H1 (cell line): Measurements from ENCODE around the gene IL22RA2. TPM values are rescaled to one million over a fixed set of nuclear protein-coding genes. Genes with fewer than 3 reads are reported as not detected.
"Not testable (repeated sequence)": the region's sequence is repeated elsewhere in the genome, so short reads cannot be mapped to it uniquely, and the experiment has no call there.

ENCODE experiments used
- CTCF ChIA-PET: fragments of 300-600 bp; sonication (Branson Sonifier 250); formaldehyde crosslinking; loops from one replicate; lab custom pipeline; 2021; ENCODE audit not compliant: partially characterized antibody; lab: Charles Lee
- POLR2A ChIA-PET: fragments of 300-600 bp; sonication (Branson Sonifier 250); formaldehyde crosslinking; loops from one replicate; lab custom pipeline; 2021; ENCODE audit warnings: inconsistent platforms; ENCODE audit not compliant: partially characterized antibody; lab: Charles Lee
- DNase-seq, 2 experiments: peaks; one replicate each; pipeline versions ENCODE4 v3.0.0 to v3.0.0-alpha.2; 2010 to 2022; ENCODE audit warnings: low spot score in 2 of 2, low read depth in 1 of 2, mixed read lengths in 1 of 2
- FAIRE-seq: peaks from 2 replicates; lab custom pipeline; 2011; peaks lifted over from hg19 to GRCh38; lab: Jason Lieb, UNC
- H2AFZ ChIP-seq: 2 replicates; pipeline ENCODE4 v1.8.1; 2012; ENCODE audit warnings: low read length, inconsistent platforms
- H2AK5ac ChIP-seq: 2 replicates; pipeline ENCODE4 v1.6.1; 2013; ENCODE audit warnings: low read depth, low read length
- H2BK120ac ChIP-seq: replicated peaks from 2 replicates; pipeline ENCODE3; 2013; ENCODE audit warnings: low read depth, low read length, inconsistent platforms
- H2BK12ac ChIP-seq: 2 replicates; pipeline ENCODE4 v1.6.1; 2013; ENCODE audit warnings: low read depth, low read length
- H2BK15ac ChIP-seq: 2 replicates; pipeline ENCODE4 v1.6.1; 2013; ENCODE audit warnings: low read length
- H2BK20ac ChIP-seq: 2 replicates; pipeline ENCODE4 v1.6.1; 2013; ENCODE audit warnings: low read length
- H2BK5ac ChIP-seq: 2 replicates; pipeline ENCODE4 v1.6.1; 2013; ENCODE audit warnings: low read depth, low read length
- H3K14ac ChIP-seq: 2 replicates; pipeline ENCODE4 v1.6.1; 2013; ENCODE audit warnings: inconsistent platforms; ENCODE audit not compliant: insufficient read length
- H3K18ac ChIP-seq: 2 replicates; pipeline ENCODE4 v1.6.1; 2013; ENCODE audit warnings: low read length; ENCODE audit errors: extremely low read depth
- H3K23ac ChIP-seq: 2 replicates; pipeline ENCODE4 v1.6.1; 2013; ENCODE audit warnings: inconsistent platforms; ENCODE audit not compliant: insufficient read length
- H3K23me2 ChIP-seq: 2 replicates; pipeline ENCODE4 v1.6.1; 2013; ENCODE audit warnings: low read depth, low read length
- H3K27ac ChIP-seq: 2 replicates; pipeline ENCODE4 v1.6.1; 2011; ENCODE audit warnings: low read depth, low read length, inconsistent platforms
- H3K27me3 ChIP-seq, 4 experiments: replicated peaks in 1 of 4; 1 replicate in 1 of 4; 2 replicates in 3 of 4; pipeline versions ENCODE4 v1.6.1 to v1.8.1; 2011 to 2013; ENCODE audit warnings: low read length in 3 of 4, mild to moderate bottlenecking in 3 of 4, inconsistent platforms in 2 of 4, mixed read lengths in 2 of 4, moderate library complexity in 1 of 4; ENCODE audit not compliant: control insufficient read depth in 3 of 4, insufficient read depth in 3 of 4; ENCODE audit errors: extremely low read depth in 1 of 4
- H3K36me3 ChIP-seq, 4 experiments: 2 replicates each; pipeline versions ENCODE4 v1.6.1 to v1.8.1; 2011 to 2013; ENCODE audit warnings: mild to moderate bottlenecking in 4 of 4, low read length in 3 of 4, moderate library complexity in 2 of 4, control low read depth in 1 of 4, inconsistent platforms in 1 of 4; ENCODE audit not compliant: insufficient read depth in 4 of 4, control insufficient read depth in 2 of 4
- H3K4ac ChIP-seq: replicated peaks from 2 replicates; pipeline ENCODE3; 2013; ENCODE audit warnings: low read length, low read depth, mixed read lengths, inconsistent platforms; ENCODE audit not compliant: insufficient read length
- H3K4me1 ChIP-seq, 4 experiments: replicated peaks in 1 of 4; 1 replicate in 1 of 4; 2 replicates in 3 of 4; pipeline versions ENCODE4 v1.6.1 to v1.8.1; 2011 to 2013; ENCODE audit warnings: low read length in 3 of 4, inconsistent platforms in 2 of 4, mixed read lengths in 1 of 4; ENCODE audit not compliant: insufficient read depth in 4 of 4, control insufficient read depth in 3 of 4
- H3K4me2 ChIP-seq, 2 experiments: 2 replicates each; pipeline versions ENCODE4 v1.6.1 to v1.8.1; 2011 to 2013; ENCODE audit warnings: low read depth in 2 of 2, low read length in 2 of 2, control low read depth in 1 of 2, inconsistent platforms in 1 of 2, mild to moderate bottlenecking in 1 of 2; ENCODE audit not compliant: insufficient read depth in 1 of 2
- H3K4me3 ChIP-seq, 4 experiments: fragments of 200-600, 300-600 bp in 1 of 4; sonication (generic), shearing (Covaris generic), sonication (Bioruptor Twin) in 1 of 4; 2 replicates each; pipeline versions ENCODE4 v1.5.1 to v1.8.1; 2011 to 2016; ENCODE audit warnings: low read length in 4 of 4, low read depth in 3 of 4, control low read depth in 2 of 4, inconsistent platforms in 2 of 4, mild to moderate bottlenecking in 2 of 4, mixed read lengths in 1 of 4, moderate library complexity in 1 of 4; ENCODE audit not compliant: insufficient read depth in 2 of 4; ENCODE audit errors: extremely low read depth in 1 of 4
- H3K56ac ChIP-seq: replicated peaks from 2 replicates; pipeline ENCODE3; 2013; ENCODE audit warnings: low read depth, mild to moderate bottlenecking, mixed read lengths, low read length, inconsistent platforms; ENCODE audit not compliant: insufficient read length
- H3K79me1 ChIP-seq: 2 replicates; pipeline ENCODE4 v1.6.1; 2013; ENCODE audit warnings: low read depth, low read length, control low read depth
- H3K79me2 ChIP-seq, 2 experiments: 2 replicates each; pipeline versions ENCODE4 v1.6.1 to v1.8.1; 2012 to 2013; ENCODE audit warnings: low read length in 2 of 2, mild to moderate bottlenecking in 2 of 2, inconsistent platforms in 1 of 2; ENCODE audit not compliant: insufficient read depth in 2 of 2, control insufficient read depth in 1 of 2
- H3K9ac ChIP-seq, 4 experiments: replicated peaks in 1 of 4; 1 replicate in 1 of 4; 2 replicates in 3 of 4; pipeline versions ENCODE4 v1.6.1 to v1.8.1; 2011 to 2013; ENCODE audit warnings: low read depth in 3 of 4, low read length in 3 of 4, control low read depth in 2 of 4, mild to moderate bottlenecking in 2 of 4, moderate library complexity in 2 of 4, inconsistent platforms in 1 of 4; ENCODE audit errors: extremely low read depth in 1 of 4
- H3K9me3 ChIP-seq, 2 experiments: 2 replicates each; pipeline versions ENCODE4 v1.6.1 to v1.8.1; 2012 to 2013; ENCODE audit warnings: mild to moderate bottlenecking in 2 of 2, moderate library complexity in 2 of 2, control low read depth in 1 of 2, inconsistent platforms in 1 of 2, low read depth in 1 of 2, low read length in 1 of 2, mixed read lengths in 1 of 2; ENCODE audit not compliant: insufficient read depth in 2 of 2
- H4K20me1 ChIP-seq, 2 experiments: replicated peaks in 1 of 2; 2 replicates each; pipeline versions ENCODE3 to v1.8.1; 2011 to 2013; ENCODE audit warnings: inconsistent platforms in 2 of 2, low read length in 2 of 2, mild to moderate bottlenecking in 1 of 2; ENCODE audit not compliant: insufficient read depth in 2 of 2, control insufficient read depth in 1 of 2
- H4K5ac ChIP-seq: 2 replicates; pipeline ENCODE4 v1.6.1; 2013; ENCODE audit warnings: low read length, low read depth, mixed read lengths, inconsistent platforms; ENCODE audit not compliant: insufficient read length
- H4K8ac ChIP-seq: 2 replicates; pipeline ENCODE4 v1.8.0; 2013; ENCODE audit warnings: mild to moderate bottlenecking, moderate library complexity, low read length, inconsistent platforms; ENCODE audit not compliant: insufficient read depth; ENCODE audit errors: extremely low read depth
- H4K91ac ChIP-seq: replicated peaks from 2 replicates; pipeline ENCODE3; 2013; ENCODE audit warnings: low read length, mixed read lengths, inconsistent platforms; ENCODE audit not compliant: insufficient read length
- WGBS, 2 experiments: shearing (Covaris generic) in 1 of 2; methylation state at CpG; one replicate each; pipeline versions ENCODE4 v1.1.6 to v1.1.7; 2013 to 2015; ENCODE audit warnings: low lambda C conversion rate in 2 of 2, mixed read lengths in 2 of 2, inconsistent platforms in 1 of 2, low coverage in 1 of 2, missing lambda C conversion rate in 1 of 2; ENCODE audit not compliant: insufficient replicate concordance in 2 of 2, insufficient coverage in 1 of 2, insufficient read length in 1 of 2; ENCODE audit errors: extremely low coverage in 1 of 2, missing lambda C conversion rate in 1 of 2; 5-methylcytosine and 5-hydroxymethylcytosine counted together
- polyA plus RNA-seq, 7 experiments: library from polyadenylated mRNA; depleted of rRNA in 3 of 7; stranded (reverse) in 5 of 7; unstranded in 2 of 7; fragments of >200 nt in 5 of 7; fragments of 200-250 nt in 2 of 7; gene quantifications; 1 replicate in 5 of 7; 2 replicates in 1 of 7; 4 replicates in 1 of 7; pipeline versions ENCODE4 v1.2.1 to v1.2.3, GENCODE V29; 2011 to 2013; ENCODE audit warnings: missing spikeins in 2 of 7, mixed read lengths in 2 of 7
- total RNA-seq: library from RNA; stranded (reverse); fragmentation: NEBNext Ultra II Directional; extraction: Animal tissue kit (Norgen Biotek cat#: 25700); gene quantifications from 2 replicates; pipeline ENCODE4 v1.2.1, GENCODE V29; 2021

Gene IL22RA2
- total and polyA plus RNA-seq, 2 of the 8 experiments (the other 6 are each of a cell fraction or from before 2014, with no cell fraction given), result not detected

GRCh38 chr6:137107047-137107766, 66.2 kb downstream of the IL22RA2 start:
- 94% methylated on average over 6 of the region's 6 CpGs; no CpG with 5 or more reads in 1 of the 2 experiments for WGBS, 2 experiments
- H3K4ac ChIP-seq, FAIRE-seq, H3K79me2 ChIP-seq, H4K8ac ChIP-seq, H3K23me2 ChIP-seq, H3K79me1 ChIP-seq, H3K4me2 ChIP-seq, H4K91ac ChIP-seq, H3K27ac ChIP-seq, H2BK12ac ChIP-seq, H3K56ac ChIP-seq, H4K5ac ChIP-seq, H3K9ac ChIP-seq, H4K20me1 ChIP-seq, H3K18ac ChIP-seq, H2BK15ac ChIP-seq, H3K23ac ChIP-seq, DNase-seq, H2BK5ac ChIP-seq, POLR2A ChIA-PET, H3K36me3 ChIP-seq, H3K4me3 ChIP-seq, H2BK120ac ChIP-seq, H2BK20ac ChIP-seq, H3K4me1 ChIP-seq, H3K27me3 ChIP-seq, H2AFZ ChIP-seq, H2AK5ac ChIP-seq, H3K14ac ChIP-seq: not testable (repeated sequence)
- CTCF ChIA-PET, result interaction anchor here (1.0 kb wide), 1 partner anchor 26 kb away, joined by 5 read pairs; no protein-coding TSS in a partner anchor
- H3K9me3 ChIP-seq, result peaks cover 18% of the 10 kb centered on the region in 2 experiments; a peak in 3 of 4 replicates
